NCI-H748 (cell line): ENCODE data around the gene KLK12.
"Not testable (repeated sequence)": the region's sequence is repeated elsewhere in the genome, so short reads cannot be mapped to it uniquely, and the experiment has no call there.

Experiments used
- DNase-seq: peaks from one replicate; lab custom pipeline; 2025; ENCODE audit not compliant: unreplicated experiment; lab: John Stamatoyannopoulos, UW

The KLK12 gene

DNA sequence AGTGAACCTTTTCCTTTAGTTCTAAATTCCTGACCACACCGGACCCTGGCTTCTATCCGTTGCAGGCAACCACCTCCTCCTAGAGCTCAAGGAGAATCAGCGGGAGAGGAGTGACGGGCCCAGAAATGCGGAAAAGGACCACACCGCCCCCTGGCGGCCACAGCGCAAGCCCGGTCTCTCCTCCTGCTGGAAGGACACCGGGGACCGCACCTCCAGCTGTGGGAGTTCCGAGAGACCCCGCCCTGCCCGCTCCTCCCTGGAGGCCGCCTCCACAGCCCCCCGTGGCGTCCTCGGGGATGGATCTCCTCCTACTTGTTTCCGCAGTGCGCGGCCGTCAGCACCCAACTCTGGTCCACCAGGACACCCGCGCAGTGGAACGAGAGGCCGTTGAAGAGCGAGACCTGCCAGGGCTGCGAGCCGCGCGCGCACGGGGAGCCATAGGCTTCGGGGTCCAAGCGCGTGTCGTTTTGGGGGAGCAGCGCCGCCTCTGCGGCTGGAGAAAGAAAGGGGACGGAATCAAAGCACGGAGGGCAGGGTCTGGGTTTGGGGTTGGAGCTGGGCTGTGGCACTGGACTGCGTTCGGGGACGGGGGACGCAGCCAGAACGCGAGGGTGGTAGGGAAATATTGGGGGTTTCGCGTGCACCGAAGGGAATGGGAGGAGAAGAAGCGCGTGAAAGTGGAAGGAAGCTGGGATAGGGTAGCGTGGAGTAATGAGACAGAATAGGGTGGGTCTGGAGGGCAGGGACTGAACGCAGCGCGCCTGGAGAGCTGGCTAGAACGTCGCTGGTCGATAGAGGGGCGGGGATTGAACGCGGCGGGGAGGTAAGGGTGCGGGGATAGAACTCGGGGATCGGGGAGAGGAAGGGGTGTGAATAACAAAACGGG is 17.8 kb downstream of the KLK12 start:
- DNase-seq, result peak; percentile 70

DNA sequence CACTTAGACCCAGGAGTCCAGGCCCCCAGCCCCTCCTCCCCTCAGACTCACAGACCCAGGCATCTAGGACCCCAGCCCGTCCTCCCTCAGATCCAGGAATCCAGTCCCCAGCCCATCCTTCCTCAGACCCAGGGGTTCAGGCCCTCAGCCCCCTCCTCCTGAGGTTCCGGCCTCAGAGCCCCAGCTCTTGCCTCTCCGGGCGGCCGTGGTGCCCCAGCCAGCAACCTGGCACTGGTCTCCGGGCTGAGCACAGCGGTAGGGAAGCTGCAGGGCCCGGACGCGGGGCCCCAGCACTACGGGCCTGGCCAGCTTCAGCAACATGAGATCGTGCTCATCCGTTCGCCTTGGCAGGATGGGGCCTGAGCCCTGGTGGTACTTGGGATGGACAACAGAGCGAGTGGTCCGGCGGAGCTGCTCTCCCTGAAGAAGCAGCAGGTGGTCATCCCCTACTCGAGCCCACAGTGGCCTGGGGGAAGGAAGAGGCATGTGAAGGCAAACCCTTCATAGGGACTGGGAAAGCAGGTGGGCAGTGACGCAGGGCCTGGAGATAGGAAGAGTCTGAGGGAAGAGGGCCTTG is 19.0 kb downstream of the KLK12 start:
- no peak for DNase-seq

DNA sequence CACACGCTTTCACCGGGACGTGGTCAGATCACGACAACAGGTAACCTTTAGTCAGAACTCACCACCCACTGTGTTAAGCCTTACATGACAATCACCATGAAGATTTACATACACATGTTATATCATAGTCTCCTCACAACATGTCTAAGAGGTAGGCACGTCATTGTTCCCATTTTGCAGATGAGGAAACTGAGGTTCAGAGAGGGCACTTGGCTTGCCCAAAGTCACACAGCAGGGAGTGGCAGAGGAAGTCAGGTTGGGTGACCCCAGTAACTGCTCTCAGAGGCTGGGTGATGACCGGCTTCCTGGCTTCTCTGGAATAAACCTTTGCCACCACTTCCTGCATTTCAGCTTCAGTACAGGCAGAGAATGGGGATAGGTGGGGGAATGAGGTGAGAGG is 20.6 kb downstream of the KLK12 start:
- no peak for DNase-seq

DNA sequence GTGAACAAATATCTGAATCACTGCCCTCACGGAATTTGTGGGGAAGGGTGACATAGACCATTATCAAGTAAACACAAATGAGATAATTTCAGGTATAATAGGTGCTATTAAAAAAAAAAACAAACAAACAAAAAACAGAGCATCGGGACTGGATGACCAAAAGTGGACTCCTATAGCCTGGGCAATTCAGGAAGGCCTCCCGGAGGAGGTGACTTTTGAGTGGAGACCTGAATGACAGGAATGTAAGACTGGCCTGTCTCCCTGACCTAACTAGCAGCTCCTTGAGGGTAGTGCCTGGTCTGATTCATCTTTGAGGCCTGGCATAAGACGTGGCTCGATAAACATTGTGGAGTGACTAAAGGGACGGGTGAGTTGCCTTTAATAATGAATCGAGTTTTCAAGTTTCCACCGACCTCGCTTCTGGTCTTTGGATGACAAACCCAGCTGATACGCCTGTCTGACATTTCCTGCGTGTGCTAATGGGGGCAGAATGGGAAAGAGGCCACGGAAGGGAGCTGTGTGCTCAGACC is 22.1 kb downstream of the KLK12 start:
- no peak for DNase-seq

DNA sequence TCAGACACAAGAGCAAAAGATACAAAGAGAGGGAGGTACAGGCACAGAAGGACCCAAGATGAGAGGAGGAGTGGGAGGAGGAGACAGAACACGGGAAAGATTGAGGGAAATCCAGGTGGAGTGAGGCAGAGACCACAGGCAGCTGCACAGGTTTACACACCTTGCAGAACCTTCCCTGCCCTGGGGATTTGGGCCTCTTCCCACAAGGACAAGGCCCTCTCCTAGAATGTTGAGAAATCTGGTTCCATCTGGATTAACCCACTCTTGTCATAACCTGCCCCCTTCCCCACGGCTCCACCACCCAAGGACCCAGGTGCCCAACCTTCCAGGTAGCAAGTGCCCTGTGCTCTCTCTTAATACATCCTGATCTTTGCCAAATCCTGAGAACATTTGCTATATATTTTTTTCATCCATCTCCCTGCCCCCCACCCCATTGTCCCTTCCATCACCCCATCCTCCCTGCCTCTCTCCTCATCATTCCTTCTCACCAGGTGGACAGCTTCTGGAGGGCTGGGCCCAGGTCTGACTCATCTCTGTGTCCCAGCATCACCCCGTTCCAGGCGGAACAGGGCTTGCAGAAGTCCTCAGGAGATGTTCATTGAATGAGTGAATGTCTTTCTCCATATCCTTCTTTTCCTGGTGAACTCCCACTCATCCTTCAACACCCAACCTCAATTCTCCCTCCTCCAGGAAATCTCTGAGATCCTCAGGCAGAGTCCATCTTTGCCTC is 24.6 kb downstream of the KLK12 start:
- DNase-seq, result no peak

DNA sequence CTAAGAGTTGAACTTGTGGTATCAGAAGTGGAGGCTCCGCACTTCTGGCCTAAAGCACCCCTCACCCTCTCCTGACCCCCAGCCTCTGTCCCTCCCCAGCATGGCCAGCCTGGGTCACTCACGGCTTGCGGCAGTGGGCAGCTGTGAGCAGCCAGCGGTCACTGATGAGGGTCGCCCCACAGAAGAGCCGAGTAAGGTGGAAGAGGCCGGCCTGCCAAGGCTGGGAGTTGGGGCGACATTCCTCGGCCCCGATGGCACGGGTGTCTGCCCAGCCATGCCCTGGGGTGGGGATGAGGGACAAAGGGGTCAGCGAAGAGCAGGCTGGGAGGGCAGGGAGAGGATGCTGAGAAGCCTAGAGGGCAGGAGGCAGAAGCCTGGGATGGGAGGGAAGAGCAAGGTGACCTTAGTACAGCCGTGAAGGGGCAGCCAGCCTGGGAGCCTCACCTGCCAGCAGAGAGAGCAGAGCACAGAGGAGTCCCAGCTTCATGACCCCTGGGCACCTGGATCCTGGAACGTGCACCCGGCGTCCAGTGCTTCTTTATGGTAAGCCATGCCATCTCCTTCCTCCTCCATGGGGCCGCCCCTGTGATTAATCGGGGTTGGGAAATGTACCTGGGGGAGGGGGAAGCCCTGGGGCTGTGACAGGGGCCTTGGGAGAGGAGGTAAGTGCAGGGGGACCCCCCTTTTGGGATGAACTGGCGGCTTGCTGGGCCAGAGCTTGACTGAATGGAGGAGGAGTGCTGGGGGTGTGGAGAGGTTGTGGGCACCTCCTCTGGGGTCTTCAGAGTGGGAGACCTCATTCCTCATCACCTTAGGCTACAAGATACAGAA is 25.5 kb downstream of the KLK12 start:
- no peak for DNase-seq

DNA sequence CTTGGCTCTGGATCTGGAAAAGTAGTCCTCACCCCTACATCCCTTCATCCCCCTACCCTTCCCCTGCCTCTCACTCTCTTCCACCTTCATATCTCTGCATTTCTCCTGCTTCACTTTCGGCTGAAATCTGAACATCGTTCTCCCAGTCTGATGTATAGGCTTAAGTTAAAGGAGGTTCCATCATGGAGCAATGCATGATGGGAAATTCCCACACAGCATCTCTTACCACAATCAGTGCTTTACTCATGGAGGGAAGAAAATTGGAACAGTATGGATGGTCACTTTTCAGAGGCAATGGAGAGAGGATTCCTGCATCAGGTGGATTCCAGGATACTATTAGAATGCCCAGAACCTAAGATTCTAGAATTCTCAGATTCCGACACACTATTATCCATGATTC is 27.3 kb downstream of the KLK12 start:
- DNase-seq, result no peak

DNA sequence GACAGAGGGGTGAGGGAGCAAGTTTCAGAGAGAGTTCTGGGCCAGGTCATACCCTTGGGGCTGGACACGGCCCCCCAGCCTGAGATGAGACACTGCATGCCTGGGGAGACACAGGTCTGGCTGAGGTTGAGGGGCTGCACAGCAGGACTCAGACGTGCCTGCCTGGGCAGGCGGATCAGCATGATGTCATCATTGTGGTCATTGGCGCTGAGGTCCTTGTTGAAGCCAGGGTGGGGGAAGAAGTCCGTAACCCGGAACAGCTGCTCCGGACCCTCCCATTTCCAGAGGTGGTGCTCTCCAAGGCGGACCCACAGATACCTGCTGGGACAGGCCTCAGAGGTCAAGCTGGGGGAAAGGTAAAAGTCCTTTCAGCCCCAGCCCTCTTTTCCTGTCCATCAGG is 28.4 kb downstream of the KLK12 start:
- no peak for DNase-seq

DNA sequence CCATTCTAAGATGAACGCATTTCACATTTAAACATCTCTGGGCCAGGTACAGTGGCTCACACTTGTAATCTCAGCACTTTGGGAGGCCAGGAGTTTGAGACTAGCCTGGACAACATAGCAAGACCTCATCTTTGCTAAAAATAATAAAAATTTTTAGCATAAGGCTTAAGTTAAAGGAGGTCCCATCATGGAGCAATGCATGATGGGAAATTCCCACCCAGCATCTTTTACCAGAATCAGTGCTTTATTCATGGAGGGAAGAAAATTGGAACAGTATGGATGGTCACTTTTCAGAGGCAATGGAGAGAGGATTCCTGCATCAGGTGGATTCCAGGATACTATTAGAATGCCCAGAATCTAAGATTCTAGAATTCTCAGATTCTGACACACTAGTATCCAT is 29.6 kb downstream of the KLK12 start:
- DNase-seq, result no peak

DNA sequence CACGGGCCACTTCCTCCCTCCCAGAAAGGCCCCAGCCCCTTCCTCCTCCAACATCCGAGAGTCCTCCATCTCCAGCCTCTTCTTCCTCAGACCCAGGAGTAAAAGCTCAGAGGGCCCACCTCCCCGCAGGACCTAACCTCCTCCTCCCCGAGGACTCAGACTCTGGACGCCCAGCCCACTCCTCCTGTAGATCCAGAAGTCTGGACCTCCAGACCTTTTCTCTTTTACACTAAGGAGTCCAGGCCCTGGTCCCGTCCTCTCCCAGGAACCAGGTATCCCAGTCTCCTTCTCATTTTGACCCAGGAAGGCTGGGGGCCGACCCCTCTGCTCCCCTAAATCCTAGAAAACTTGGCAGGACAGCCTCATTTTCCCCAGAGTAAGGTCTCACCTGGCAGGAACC is 31.5 kb downstream of the KLK12 start:
- DNase-seq, result no peak

DNA sequence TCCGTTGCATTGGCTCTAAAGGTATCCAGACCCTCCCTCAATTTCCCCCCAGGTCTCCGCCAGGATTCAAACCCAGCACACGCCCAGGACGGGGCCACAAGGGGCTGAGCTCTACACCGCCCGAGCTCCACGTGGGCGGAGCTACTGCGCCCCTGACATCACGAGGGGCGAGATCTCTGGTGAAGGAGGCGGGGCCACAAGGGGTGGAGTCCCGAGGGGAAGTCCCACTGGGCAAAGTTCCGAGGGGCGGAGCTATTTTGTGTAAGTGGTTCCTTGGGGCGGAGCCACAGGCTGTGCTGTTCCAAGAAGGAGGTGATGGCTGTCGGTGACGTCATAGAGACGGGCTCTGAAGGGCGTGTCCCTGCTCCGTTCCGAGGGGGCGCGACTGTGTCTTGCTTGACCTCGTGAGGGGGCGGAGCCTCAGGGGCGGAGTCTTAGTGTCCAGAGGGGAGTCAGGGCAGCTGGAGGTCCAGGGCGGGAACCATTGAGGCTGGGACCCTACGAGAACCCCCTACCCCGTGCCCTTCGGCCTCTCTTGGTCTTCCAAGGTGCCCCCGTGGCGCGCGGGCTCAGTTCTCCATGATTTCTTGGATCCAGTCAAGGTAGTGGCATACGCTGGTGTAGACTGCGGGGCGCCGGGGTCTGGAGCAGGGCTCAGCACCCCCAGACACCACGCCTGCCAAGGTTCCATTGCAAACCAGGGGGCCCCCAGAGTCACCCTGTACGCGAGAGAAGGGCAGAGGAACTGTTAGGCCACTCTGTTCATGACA is 32.1 kb downstream of the KLK12 start:
- peak; percentile 62 for DNase-seq

DNA sequence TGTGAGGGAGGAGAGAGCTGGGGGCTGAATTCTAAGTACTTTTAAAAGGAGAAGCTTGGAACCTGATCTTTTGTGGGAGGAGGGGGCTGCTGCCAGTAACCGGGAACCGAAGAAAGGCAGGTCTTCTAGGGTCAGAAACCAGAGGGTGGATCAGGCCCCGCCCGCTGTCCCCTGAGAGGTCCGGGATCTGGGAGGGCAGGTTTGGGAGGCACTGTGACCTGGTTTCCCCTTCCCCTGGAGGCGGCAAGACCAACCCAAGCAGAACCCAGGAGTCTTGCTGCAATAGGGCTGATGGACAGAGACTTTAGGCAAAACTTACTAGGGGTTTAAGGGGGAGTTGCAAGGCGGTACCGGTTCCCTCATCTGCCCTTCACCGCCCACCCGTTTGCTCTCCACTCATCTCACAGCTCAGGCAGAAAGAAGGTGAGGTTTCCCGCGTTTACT is 32.7 kb downstream of the KLK12 start:
- no peak for DNase-seq

DNA sequence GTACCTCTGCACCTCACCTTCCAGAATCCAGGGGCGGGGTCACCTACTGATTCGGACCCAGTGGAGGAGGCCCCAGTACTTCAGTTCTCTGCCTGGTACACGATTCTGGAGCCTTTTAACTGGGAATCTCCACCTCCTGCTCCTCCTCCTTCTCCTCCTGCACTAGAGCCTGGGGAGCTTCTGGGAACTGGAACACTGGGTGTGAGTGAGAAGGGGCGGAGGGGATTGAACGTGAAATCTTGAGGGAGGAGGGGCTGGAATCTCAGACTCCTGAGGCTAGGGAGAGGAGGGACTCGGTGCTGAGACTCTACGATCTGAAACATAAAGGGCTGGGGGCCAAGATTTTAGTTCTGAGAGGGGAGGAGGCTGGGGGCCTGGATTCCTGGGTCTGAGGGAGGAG is 33.3 kb downstream of the KLK12 start, which contains the start of gene KLK8:
KLK8 (minus strand) TSS at position 90 of the 400 bp plus-strand sequence. CDS start 437 bp downstream, outside the sequence.
- no peak for DNase-seq

DNA sequence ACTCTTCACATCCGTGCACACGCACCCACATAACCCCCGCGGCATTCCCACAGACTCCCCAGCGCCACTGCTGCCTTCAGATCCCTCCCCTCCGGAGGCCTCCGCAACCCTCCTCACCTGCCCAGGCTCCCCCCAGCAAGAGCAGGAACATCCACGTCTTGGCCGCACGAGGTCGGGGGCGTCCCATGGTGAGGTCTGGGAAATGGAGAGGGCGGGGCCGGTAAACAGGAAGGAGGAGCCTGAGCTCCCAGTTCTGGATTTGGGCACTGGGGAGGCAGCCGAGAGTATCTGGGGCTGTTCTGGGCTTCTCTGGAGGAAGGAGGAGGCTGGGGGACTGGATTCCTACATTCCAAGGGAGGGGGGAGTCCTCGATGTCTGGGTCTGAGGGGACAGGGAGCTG is 33.8 kb downstream of the KLK12 start:
- DNase-seq, result no peak

DNA sequence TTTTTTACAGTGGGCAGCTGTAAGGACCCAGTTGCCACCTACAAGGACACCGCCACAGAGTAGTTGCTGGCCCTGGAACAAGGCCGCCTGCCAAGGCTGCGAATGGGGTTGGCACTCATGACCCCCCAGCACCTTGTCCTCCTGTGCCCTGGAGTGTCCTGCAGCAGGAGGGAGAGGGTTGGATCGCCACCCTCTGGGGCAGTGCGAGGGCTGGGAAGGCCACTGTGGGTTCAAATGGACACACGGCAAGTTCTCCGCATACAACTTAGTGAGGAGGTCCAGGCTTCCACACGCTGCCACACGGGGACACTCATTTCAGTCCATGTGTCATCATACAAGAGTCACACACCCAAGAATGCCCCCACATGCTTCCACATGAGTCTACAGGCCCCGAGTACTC is 34.4 kb downstream of the KLK12 start:
- no peak for DNase-seq

DNA sequence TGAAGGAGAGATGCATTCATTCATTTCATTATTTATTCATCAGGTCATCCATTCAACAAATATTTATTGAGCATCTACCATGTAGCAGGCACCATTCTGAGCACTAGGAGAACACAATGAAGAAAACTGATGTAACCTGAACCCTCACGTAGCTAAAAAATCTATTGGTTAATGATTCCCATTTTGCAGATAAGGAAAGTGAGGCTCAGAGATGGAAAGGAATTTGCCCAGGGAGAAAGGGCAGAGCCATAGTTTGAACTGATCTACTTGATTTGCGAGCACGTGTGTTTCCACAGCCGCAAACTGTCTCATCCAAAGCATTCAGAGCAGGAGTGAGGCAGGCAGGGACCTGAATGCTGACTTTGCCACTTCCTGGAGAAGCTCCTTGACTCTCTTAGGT is 36.1 kb downstream of the KLK12 start:
- DNase-seq, result no peak

DNA sequence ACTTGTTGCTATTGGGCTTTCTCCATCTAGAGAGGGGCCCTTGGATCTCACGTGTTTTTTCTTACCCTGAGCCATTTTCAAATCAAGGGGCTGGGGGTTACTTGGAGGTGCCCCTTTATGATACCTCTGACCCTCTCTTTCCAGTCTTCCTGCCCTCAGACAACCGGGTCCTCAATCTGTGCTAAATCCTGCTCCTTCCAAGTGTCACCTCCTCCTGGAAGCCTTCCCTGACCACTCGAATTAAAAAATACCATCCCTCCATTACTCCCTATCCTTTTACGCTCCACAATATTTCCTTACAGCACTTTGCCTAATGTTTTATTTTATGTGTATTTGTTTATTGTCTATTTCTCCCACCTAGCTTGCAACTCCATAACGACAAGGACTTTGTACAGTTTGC is 36.7 kb downstream of the KLK12 start:
- DNase-seq, result no peak

DNA sequence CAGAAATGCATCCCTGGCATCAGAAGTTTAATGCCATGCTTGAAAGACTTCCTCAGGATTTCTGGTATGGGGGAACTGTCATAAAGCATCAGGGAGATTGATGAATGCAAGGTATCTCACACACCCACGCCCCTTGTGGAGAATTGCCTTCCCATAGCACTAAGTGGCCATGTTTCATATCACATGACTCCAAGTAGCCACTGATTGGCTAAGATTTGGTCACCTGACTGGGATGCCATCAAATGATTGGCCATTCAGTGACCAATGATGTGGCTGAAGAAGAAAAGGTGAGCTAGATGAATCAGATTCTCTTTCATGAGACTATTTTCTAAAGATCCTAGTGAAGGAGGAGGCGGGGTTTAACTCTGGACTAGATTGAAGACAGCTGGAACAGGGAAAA is 40.7 kb downstream of the KLK12 start:
- no peak for DNase-seq

DNA sequence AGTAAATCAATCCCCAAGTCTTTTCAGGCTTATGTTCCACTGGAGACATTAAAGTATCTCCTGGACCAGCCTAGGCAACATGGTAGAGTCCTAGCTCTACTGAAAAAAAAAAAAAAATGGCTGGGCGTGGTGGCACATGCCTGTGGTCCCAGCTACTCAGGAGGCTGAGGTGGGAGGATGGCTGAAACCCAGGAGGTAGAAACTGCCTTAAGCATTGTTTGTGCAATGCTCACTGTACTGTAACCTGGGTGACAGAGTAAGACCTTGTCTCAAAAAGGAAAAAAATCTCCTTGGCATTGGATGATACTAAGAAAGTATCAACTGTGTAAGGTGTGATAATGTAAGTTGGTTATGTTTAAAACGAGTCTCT is 42.2 kb downstream of the KLK12 start:
- DNase-seq, result no peak

DNA sequence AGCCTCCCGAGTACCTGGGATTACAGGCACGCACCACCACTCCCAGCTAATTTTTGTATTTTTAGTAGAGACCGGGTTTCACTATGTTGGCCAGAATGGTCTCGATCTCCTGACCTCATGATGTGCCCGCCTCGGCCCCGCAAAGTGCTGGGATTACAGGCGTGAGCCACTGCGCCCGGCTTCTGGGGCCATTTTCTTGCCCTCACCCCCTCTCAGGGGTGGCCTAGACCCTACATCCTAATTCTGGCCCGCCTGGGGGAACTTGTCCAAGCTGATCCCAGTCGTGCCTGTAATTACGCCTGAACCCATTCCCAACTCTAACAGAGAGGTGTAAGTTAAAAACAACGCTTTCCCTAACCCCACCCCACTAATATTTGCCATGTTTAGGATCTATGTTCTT is 50.4 kb downstream of the KLK12 start:
- DNase-seq, result not testable (repeated sequence)
